Loucy (cell line): ENCODE results near the gene TRIM31.

Experiments
- CTCF ChIP-seq: fragments of 200-600 bp; sonication (generic); conservative IDR thresholded peaks from 2 replicates; pipeline ENCODE4 v1.5.1; 2014; ENCODE audit warnings: mild to moderate bottlenecking, antibody characterized with exemption, low read length
- EZH2phosphoT487 ChIP-seq: fragments of 200-600 bp; IDR thresholded peaks from 2 replicates; pipeline ENCODE4 v1.6.1; 2018; ENCODE audit warnings: antibody characterized with exemption, mild to moderate bottlenecking, moderate library complexity, borderline replicate concordance

- TF ChIP-seq CTCF (no peak), EZH2phosphoT487 (no peak)
These were observed 49.6 kb upstream of the TRIM31 start for GRCh38 chr6:30162265-30163089.
